HepG2 (cell line): ENCODE measurements around the gene PRKCE. TPM values are rescaled to one million over a fixed set of nuclear protein-coding genes. Genes with fewer than 3 reads are reported as not detected.
A peak's percentile ranks its signal among the peaks of the same experiment; 100 is the strongest.

Experiments
- GTF2F1 ChIP-seq: fragments of 150-350 bp; IDR thresholded peaks from 2 replicates; pipeline ENCODE4 v1.6.1; 2014; ENCODE audit warnings: low read length
- HDAC2 ChIP-seq: sonication (generic); formaldehyde crosslinking; IDR thresholded peaks from 2 replicates; pipeline ENCODE4 v1.4.0; 2020; ENCODE audit warnings: missing genetic modification reagents
- KMT2A ChIP-seq: sonication (generic); formaldehyde crosslinking; IDR thresholded peaks from 2 replicates; pipeline ENCODE4 v1.4.0; 2020; ENCODE audit warnings: missing genetic modification reagents
- KMT2B ChIP-seq: IDR thresholded peaks from 2 replicates; pipeline ENCODE4 v1.6.1; 2016; ENCODE audit warnings: missing genetic modification reagents, missing compliant biosample characterization
- MAZ ChIP-seq, 2 experiments: sonication (generic) in 1 of 2; formaldehyde crosslinking in 1 of 2; IDR thresholded peaks; 2 replicates each; pipeline versions ENCODE4 v1.5.0 to v1.6.1; 2012 to 2020; ENCODE audit warnings: low read depth in 2 of 2, mild to moderate bottlenecking in 2 of 2, borderline replicate concordance in 1 of 2, improper control_type of control experiment in 1 of 2, low read length in 1 of 2, missing genetic modification reagents in 1 of 2, moderate library complexity in 1 of 2
- MBNL3 ChIP-seq: fragments of 250-450 bp; sonication (Bioruptor Pico); conservative IDR thresholded peaks from 2 replicates; pipeline ENCODE4 v1.8.0; 2022; ENCODE audit warnings: mild to moderate bottlenecking, inconsistent platforms
- NFYC ChIP-seq: IDR thresholded peaks from 2 replicates; pipeline ENCODE4 v1.6.1; 2016; ENCODE audit warnings: missing genetic modification reagents, missing compliant biosample characterization
- RARG ChIP-seq: sonication (generic); formaldehyde crosslinking; IDR thresholded peaks from 2 replicates; pipeline ENCODE4 v1.4.0; 2020; ENCODE audit warnings: low read depth, mild to moderate bottlenecking, missing genetic modification reagents
- RFXAP ChIP-seq: sonication (generic); formaldehyde crosslinking; IDR thresholded peaks from 2 replicates; pipeline ENCODE4 v1.4.0; 2020; ENCODE audit warnings: missing genetic modification reagents, borderline replicate concordance
- SALL1 ChIP-seq: sonication (generic); formaldehyde crosslinking; IDR thresholded peaks from 2 replicates; pipeline ENCODE4 v1.8.0; 2022; ENCODE audit warnings: mild to moderate bottlenecking, missing genetic modification reagents
- ZBTB7B ChIP-seq: sonication (generic); formaldehyde crosslinking; IDR thresholded peaks from 2 replicates; pipeline ENCODE4 v1.4.0; 2020; ENCODE audit warnings: missing genetic modification reagents
- ZFP90 ChIP-seq: sonication (generic); formaldehyde crosslinking; IDR thresholded peaks from 2 replicates; pipeline ENCODE4 v1.8.0; 2022; ENCODE audit warnings: missing genetic modification reagents, mild to moderate bottlenecking, inconsistent platforms, borderline replicate concordance
- ZNF17 ChIP-seq: sonication (generic); formaldehyde crosslinking; IDR thresholded peaks from 2 replicates; pipeline ENCODE4 v1.5.0; 2020; ENCODE audit warnings: mild to moderate bottlenecking, missing genetic modification reagents
- ZNF552 ChIP-seq: sonication (generic); formaldehyde crosslinking; IDR thresholded peaks from 2 replicates; pipeline ENCODE4 v1.9.0; 2022; ENCODE audit warnings: missing genetic modification reagents, mild to moderate bottlenecking, borderline replicate concordance
- ZNF562 ChIP-seq: sonication (generic); formaldehyde crosslinking; IDR thresholded peaks from 2 replicates; pipeline ENCODE4 v1.8.0; 2022; ENCODE audit warnings: missing genetic modification reagents, borderline replicate concordance
- ZNF629 ChIP-seq: sonication (generic); formaldehyde crosslinking; conservative IDR thresholded peaks from 2 replicates; pipeline ENCODE4 v1.5.0; 2020; ENCODE audit warnings: missing genetic modification reagents
- ZNF776 ChIP-seq: sonication (generic); formaldehyde crosslinking; IDR thresholded peaks from 2 replicates; pipeline ENCODE4 v1.4.0; 2020; ENCODE audit warnings: mild to moderate bottlenecking, missing genetic modification reagents
- ZSCAN30 ChIP-seq: sonication (generic); formaldehyde crosslinking; IDR thresholded peaks from 2 replicates; pipeline ENCODE4 v1.5.0; 2020; ENCODE audit warnings: mild to moderate bottlenecking, missing genetic modification reagents
- polyA plus RNA-seq, 8 experiments: library from polyadenylated mRNA; depleted of rRNA in 3 of 8; stranded (reverse) in 7 of 8; unstranded in 1 of 8; fragments of >200 nt; fragmentation: Illumina TruSeq in 4 of 8; extraction: Trizol in 4 of 8; gene quantifications; 2 replicates each; pipeline versions ENCODE4 v1.2.1 to v1.2.3, GENCODE V29; 2011 to 2016; ENCODE audit warnings: low read depth in 4 of 8, missing spikeins in 1 of 8, mixed read lengths in 1 of 8; ENCODE audit not compliant: insufficient read depth in 1 of 8
- total RNA-seq, 5 experiments: library from RNA; depleted of rRNA; stranded (reverse); fragments of >200 nt; fragmentation: Illumina TruSeq; extraction: Trizol; gene quantifications; 2 replicates each; pipeline ENCODE4 v1.2.3, GENCODE V29; 2016; ENCODE audit warnings: low read depth in 1 of 5
- TF ChIP-seq, protein P1 (sequence below): sonication (generic); formaldehyde crosslinking; IDR thresholded peaks from 2 replicates; pipeline ENCODE4 v1.8.0; 2022; ENCODE audit warnings: missing genetic modification reagents, mild to moderate bottlenecking, borderline replicate concordance
- TF ChIP-seq, protein P2 (sequence below): sonication (generic); formaldehyde crosslinking; IDR thresholded peaks from 2 replicates; pipeline ENCODE4 v1.4.0; 2020; ENCODE audit warnings: missing genetic modification reagents, low read depth, mild to moderate bottlenecking, borderline replicate concordance
- TF ChIP-seq, protein P3 (sequence below): sonication (generic); formaldehyde crosslinking; IDR thresholded peaks from 2 replicates; pipeline ENCODE4 v1.8.0; 2022; ENCODE audit warnings: low read depth, missing genetic modification reagents
- TF ChIP-seq, protein P4 (sequence below): sonication (generic); formaldehyde crosslinking; IDR thresholded peaks from 2 replicates; pipeline ENCODE4 v1.4.0; 2020; ENCODE audit warnings: mild to moderate bottlenecking, missing genetic modification reagents
- TF ChIP-seq, protein P5 (sequence below): sonication (generic); formaldehyde crosslinking; IDR thresholded peaks from 2 replicates; pipeline ENCODE4 v1.4.0; 2020; ENCODE audit warnings: mild to moderate bottlenecking, missing genetic modification reagents
- TF ChIP-seq, protein P6 (sequence below): sonication (generic); formaldehyde crosslinking; IDR thresholded peaks from 2 replicates; pipeline ENCODE4 v1.5.1; 2020; ENCODE audit warnings: mild to moderate bottlenecking, missing genetic modification reagents, borderline replicate concordance

The PRKCE gene
- total and polyA plus RNA-seq, 2 of the 13 experiments (the other 11 are each of a cell fraction or from before 2014, with no cell fraction given): 1.0 to 3.9 TPM

DNA sequence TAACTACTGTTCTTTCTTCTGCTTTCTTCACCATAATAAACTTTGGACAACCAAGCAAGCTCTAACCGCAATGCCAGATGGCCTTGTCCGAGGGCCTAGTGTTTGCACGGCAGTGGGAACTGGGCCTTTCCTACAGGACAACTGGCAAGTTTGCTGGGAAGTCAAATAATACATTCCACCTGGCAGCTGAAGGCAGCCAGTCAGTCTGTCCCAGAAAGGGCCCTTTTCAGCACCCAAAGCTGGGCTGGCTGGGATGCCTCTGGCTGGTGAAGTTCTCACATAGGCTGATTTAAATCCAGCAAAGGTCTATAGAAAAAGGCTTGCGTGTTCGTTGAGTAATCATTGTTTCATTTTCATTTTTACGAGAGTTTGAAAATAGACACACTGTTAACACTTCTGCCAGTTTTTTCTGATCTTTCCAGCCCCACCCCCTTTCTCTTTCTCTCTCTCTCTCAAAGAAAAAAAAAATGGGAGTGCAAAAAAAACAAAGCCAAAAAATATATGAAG, 535.7 kb downstream of the PRKCE start (continued):
- 0 out of 2 replicates have a peak, but pooled peaks have one; percentile 10 for TF ChIP-seq HDAC2
- TF ChIP-seq RFXAP (CRISPR knock-in tag): no peak
- TF ChIP-seq GTF2F1: no peak
- TF ChIP-seq ZBTB7B (CRISPR knock-in tag): no peak
- no peak for TF ChIP-seq ZNF552 (CRISPR knock-in tag)
- TF ChIP-seq ZNF629 (CRISPR knock-in tag): 0 out of 2 replicates have a peak, but pooled peaks have one; percentile 11
- no peak for TF ChIP-seq MAZ (IDR thresholded peaks at IDR 0.05; ENCODE audit: borderline replicate concordance, low read depth, low read length)
- no peak for TF ChIP-seq MAZ (CRISPR knock-in tag; IDR thresholded peaks at IDR 0.05; ENCODE audit: low read depth)
- TF ChIP-seq ZNF562 (CRISPR knock-in tag): no peak
- TF ChIP-seq, protein P1, sequence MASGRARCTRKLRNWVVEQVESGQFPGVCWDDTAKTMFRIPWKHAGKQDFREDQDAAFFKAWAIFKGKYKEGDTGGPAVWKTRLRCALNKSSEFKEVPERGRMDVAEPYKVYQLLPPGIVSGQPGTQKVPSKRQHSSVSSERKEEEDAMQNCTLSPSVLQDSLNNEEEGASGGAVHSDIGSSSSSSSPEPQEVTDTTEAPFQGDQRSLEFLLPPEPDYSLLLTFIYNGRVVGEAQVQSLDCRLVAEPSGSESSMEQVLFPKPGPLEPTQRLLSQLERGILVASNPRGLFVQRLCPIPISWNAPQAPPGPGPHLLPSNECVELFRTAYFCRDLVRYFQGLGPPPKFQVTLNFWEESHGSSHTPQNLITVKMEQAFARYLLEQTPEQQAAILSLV (CRISPR knock-in tag): no peak
- TF ChIP-seq ZNF17 (CRISPR knock-in tag): no peak
- TF ChIP-seq ZNF776 (CRISPR knock-in tag): no peak
- no peak for TF ChIP-seq MBNL3 (CRISPR knock-in tag)
- TF ChIP-seq, protein P2, sequence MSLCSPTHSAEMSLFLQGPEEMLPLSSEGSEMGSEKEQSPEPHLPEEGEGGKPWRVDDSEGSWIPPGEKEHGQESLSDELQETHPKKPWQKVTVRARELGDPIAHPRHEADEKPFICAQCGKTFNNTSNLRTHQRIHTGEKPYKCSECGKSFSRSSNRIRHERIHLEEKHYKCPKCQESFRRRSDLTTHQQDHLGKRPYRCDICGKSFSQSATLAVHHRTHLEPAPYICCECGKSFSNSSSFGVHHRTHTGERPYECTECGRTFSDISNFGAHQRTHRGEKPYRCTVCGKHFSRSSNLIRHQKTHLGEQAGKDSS (CRISPR knock-in tag): no peak
- TF ChIP-seq RARG: no peak
- TF ChIP-seq NFYC: no peak; the same call in 1 of the 2 replicates
- TF ChIP-seq, protein P3, sequence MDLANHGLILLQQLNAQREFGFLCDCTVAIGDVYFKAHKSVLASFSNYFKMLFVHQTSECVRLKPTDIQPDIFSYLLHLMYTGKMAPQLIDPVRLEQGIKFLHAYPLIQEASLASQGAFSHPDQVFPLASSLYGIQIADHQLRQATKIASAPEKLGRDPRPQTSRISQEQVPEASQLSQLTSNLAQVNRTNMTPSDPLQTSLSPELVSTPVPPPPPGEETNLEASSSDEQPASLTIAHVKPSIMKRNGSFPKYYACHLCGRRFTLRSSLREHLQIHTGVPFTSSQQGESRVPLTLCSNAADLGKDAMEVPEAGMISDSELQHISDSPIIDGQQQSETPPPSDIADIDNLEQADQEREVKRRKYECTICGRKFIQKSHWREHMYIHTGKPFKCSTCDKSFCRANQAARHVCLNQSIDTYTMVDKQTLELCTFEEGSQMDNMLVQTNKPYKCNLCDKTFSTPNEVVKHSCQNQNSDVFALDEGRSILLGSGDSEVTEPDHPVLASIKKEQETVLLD (CRISPR knock-in tag): no peak
- no peak for TF ChIP-seq ZSCAN30 (CRISPR knock-in tag)
- no peak for TF ChIP-seq ZFP90 (CRISPR knock-in tag)
- TF ChIP-seq, protein P4, sequence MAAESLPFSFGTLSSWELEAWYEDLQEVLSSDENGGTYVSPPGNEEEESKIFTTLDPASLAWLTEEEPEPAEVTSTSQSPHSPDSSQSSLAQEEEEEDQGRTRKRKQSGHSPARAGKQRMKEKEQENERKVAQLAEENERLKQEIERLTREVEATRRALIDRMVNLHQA (CRISPR knock-in tag): no peak
- peak; percentile 60 for TF ChIP-seq SALL1 (CRISPR knock-in tag)
- no peak for TF ChIP-seq KMT2A (CRISPR knock-in tag)
- TF ChIP-seq, protein P5, sequence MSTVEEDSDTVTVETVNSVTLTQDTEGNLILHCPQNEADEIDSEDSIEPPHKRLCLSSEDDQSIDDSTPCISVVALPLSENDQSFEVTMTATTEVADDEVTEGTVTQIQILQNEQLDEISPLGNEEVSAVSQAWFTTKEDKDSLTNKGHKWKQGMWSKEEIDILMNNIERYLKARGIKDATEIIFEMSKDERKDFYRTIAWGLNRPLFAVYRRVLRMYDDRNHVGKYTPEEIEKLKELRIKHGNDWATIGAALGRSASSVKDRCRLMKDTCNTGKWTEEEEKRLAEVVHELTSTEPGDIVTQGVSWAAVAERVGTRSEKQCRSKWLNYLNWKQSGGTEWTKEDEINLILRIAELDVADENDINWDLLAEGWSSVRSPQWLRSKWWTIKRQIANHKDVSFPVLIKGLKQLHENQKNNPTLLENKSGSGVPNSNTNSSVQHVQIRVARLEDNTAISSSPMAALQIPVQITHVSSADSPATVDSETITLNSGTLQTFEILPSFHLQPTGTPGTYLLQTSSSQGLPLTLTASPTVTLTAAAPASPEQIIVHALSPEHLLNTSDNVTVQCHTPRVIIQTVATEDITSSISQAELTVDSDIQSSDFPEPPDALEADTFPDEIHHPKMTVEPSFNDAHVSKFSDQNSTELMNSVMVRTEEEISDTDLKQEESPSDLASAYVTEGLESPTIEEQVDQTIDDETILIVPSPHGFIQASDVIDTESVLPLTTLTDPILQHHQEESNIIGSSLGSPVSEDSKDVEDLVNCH (CRISPR knock-in tag): no peak
- TF ChIP-seq KMT2B (CRISPR knock-in tag): no peak
- TF ChIP-seq, protein P6, sequence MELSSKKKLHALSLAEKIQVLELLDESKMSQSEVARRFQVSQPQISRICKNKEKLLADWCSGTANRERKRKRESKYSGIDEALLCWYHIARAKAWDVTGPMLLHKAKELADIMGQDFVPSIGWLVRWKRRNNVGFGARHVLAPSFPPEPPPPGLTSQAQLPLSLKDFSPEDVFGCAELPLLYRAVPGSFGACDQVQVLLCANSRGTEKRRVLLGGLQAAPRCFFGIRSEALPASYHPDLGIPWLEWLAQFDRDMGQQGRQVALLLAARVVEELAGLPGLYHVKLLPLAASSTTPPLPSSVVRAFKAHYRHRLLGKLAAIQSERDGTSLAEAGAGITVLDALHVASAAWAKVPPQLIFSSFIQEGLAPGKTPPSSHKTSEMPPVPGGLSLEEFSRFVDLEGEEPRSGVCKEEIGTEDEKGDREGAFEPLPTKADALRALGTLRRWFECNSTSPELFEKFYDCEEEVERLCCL: no peak
